Stimulated activated CD8-positive, alpha-beta memory T cell treated with anti-CD3 and anti-CD28 coated beads, Interleukin-15, amount 100 ng/mL, for 48 hours (primary cell): ENCODE measurements around the gene C15orf39.

Source experiments
- DNase-seq, 2 donors: peaks; one replicate each; pipeline ENCODE4 v3.0.0-alpha.2; 2020; ENCODE audit warnings: low read depth in 2 of 2

Gene C15orf39

GRCh38 chr15:75197062-75197630, 4.5 kb upstream of the C15orf39 start:
- no peak for DNase-seq

- peak in 1 of 2 donors; percentile 14 for DNase-seq
Observed at GRCh38 chr15:75198560-75199356, 2.9 kb upstream of the C15orf39 start.

GRCh38 chr15:75199357-75199940, 2.2 kb upstream of the C15orf39 start:
- DNase-seq = no peak

GRCh38 chr15:75200391-75200764, 1.3 kb upstream of the C15orf39 start:
- DNase-seq = no peak

- DNase-seq = peak in 1 of 2 donors; percentile 18
Observed at GRCh38 chr15:75200765-75201615, 692 bp upstream of the C15orf39 start.

- DNase-seq = peak; percentile 78 to 80
Observed at GRCh38 chr15:75202251-75203016, 752 bp downstream of the C15orf39 start.

- no peak for DNase-seq
Observed at GRCh38 chr15:75203017-75203907, 1.6 kb downstream of the C15orf39 start.

GRCh38 chr15:75203908-75204263, 2.2 kb downstream of the C15orf39 start:
- no peak for DNase-seq

- DNase-seq = peak; percentile 78 to 82
Observed at GRCh38 chr15:75204340-75205063, 2.8 kb downstream of the C15orf39 start.

GRCh38 chr15:75205064-75205395, 3.3 kb downstream of the C15orf39 start:
- DNase-seq = no peak

GRCh38 chr15:75206006-75206405, 4.3 kb downstream of the C15orf39 start:
- no peak for DNase-seq

- no peak for DNase-seq
Observed at GRCh38 chr15:75206803-75207617, 5.3 kb downstream of the C15orf39 start.

GRCh38 chr15:75207618-75208500, 6.2 kb downstream of the C15orf39 start:
- no peak for DNase-seq

- no peak for DNase-seq
Observed at GRCh38 chr15:75208501-75209288, 7.0 kb downstream of the C15orf39 start.

GRCh38 chr15:75209289-75209676, 7.6 kb downstream of the C15orf39 start:
- no peak for DNase-seq

GRCh38 chr15:75210811-75211230, 9.1 kb downstream of the C15orf39 start:
- no peak for DNase-seq
